HG03558 (cell line): ENCODE measurements around the gene GRAMD2B.
A peak's percentile ranks its signal among the peaks of the same experiment; 100 is the strongest.
"Not testable (repeated sequence)": the region's sequence is repeated elsewhere in the genome, so short reads cannot be mapped to it uniquely, and the experiment has no call there.

ENCODE experiments used
- ATAC-seq: cut with Tn5 transposase; IDR thresholded peaks from one replicate; pipeline ENCODE4 v1.9.1; 2021; ENCODE audit warnings: moderate number of reproducible peaks; ENCODE audit not compliant: unreplicated experiment; ENCODE audit errors: extremely low read depth

GRAMD2B gene

DNA sequence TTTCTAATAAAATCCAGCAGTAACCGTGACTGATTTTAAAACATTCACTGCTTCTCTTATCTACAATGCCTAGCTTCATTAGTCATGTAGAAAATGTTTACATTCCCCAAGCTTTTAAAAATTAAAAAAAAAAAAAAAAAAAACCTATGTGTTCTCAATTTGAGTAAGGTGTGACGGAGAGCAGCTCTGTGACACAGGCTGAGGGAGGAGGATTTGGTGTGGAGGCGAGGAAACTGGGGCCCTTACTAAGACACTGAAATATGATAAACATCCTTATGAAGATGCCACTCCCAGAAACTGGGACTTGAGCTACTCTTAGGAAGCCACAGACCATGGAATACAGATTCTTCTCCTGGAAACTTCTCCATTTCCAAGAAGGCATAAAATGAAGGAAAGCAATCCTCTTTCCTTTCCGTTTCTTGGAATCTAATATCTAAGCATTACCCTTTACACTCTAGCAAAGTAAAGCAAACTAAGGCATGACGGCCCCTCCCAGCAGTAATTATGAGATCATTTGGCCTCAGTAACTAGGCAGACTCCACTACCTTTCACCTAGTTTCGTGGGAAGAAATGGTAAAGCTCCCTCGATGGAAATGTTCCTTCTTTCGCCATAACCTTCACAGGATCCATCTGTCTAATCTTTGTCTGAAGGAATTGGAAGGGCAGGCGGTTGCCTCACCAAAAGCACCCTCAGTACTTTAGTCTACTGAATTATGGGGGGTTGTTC, 23.5 kb downstream of the GRAMD2B start:
- peak; percentile 25 for ATAC-seq

DNA sequence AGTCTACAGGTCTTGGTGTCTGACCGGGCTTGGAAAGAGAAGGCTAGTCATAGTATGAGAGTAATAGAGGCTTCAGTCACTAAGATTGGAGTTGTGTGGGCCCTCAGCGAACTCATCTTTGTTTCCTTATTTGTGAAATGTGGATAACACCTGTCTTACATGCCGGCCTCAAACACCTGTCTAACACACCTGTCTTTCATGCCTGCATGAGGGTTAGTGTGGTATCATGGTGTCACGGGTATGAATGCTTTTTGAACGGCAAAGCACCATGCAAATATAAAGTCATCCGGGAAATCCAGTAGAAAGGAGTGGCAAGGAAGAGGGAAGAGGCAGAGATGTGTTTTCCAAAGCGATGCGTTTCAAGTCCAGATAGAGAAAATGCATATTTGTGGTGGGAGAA, 25.5 kb downstream of the GRAMD2B start:
- ATAC-seq: no peak

DNA sequence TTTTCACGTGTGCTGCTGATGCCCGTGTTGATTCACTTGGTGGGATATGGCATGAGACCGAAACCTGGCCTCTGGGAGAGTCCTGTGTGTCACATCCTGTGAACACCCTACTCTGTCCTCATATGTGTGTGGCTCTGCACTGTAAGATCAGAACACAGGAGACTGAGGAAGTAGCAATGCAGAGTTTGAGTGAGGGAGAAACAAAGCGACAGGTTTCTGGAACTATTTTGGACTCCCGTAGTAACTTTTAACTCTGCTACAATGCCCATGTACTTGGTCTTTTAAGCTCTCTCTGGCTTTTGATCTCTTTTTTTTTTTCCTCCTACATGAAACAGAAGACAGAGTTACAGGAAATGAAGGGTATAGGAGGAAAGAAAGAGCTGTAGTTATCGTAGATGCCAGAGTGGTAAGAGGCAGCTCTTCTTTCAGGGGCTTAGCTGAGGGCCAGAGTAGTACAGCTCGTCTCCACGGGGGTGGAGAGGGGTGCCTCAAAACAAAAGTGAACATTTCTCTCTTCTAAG, 26.6 kb downstream of the GRAMD2B start:
- peak; percentile 62 for ATAC-seq

DNA sequence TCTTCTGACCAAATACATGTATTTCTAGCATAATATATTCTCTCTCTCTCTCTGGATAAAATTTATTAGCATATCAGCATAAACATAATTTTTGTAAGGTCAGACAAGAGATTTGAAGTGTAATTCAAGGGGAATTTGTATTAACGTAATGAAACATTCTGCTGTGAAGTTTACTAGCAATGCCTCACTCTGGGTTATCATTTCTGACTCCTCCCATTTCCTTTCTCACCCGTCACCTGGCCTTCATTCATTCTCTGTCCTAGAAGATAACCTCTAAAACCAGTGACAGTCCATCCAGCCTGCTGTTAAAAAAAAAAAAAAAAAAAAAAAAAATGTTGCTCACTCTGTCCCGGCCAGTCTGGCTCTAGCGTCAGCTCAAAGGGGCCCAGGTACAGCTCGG, 27.1 kb downstream of the GRAMD2B start:
- ATAC-seq: no peak

DNA sequence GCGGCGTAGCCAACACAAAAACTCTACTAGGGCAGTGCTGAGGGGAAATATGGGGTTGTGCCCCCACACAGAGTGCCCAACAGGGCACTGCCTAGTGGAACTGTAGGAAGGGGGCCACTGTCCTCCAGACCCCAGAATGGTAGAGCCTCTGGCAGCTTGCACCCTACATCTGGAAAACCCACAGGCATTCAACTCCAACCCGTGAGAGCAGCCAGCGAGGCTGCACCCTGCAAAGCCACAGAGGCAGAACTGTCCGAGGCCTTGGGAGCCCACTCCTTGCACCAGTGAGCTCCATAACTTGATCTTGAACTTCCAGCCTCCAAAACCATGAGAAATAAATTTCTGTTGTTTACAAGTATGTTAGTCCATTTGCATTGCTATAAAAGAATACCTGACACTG, 27.7 kb downstream of the GRAMD2B start:
- ATAC-seq: no peak

DNA sequence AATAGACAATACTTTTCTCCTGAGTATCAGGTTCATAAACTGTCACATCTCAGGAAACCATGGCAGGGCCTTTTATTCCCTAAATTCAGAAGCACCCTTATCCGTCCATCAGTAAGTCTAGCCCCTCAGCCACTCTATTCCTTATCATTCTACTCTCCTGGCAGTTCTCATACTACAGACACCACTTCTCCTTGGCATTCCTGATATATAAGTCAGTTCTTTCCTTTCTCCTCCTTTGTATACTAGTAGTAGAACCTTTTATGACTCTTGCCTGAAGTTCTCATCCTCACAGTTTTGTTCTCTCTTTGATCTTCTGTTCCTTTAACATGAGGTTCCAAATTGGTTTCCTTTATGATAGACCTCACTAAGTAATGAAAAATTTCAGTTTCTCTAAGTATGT, 29.3 kb downstream of the GRAMD2B start:
- no peak for ATAC-seq

DNA sequence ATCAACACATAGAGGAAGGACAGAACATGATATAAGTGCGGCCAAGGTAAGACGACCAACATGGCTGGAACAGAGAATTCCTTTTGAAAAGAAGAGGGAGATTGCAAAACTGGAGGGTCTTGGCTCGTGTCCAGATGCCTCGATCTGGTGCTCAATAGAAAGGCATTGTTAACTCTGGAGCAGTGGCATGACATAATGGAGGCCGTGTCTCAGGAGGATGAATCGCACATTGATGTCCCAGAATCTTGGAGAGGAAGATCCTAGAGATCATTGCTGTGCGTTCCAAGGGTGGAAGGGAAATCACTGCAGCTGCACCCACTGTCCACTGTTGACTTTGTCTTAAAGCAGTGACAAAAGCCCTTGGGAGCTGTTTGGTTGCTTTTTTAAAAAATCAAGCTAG, 30.9 kb downstream of the GRAMD2B start:
- ATAC-seq: no peak

DNA sequence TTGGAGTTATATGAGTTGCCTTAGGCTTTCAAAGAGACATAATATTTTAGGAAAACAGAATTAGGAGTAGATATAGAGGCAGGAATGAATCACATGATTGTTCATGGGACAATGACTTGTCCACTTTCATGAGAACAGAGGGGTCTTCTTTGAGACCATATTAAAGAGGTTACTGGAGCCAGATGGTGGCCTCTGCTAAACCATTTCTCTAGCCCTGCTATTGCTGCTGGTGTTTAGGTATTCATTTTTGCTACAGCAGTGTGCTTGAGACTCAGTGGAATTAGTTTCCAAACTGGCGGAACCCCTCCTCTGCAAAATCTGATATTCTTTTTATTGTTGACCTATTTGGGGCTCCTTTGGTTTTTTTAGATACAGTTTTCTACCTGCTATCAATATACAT, 31.3 kb downstream of the GRAMD2B start:
- ATAC-seq: no peak

DNA sequence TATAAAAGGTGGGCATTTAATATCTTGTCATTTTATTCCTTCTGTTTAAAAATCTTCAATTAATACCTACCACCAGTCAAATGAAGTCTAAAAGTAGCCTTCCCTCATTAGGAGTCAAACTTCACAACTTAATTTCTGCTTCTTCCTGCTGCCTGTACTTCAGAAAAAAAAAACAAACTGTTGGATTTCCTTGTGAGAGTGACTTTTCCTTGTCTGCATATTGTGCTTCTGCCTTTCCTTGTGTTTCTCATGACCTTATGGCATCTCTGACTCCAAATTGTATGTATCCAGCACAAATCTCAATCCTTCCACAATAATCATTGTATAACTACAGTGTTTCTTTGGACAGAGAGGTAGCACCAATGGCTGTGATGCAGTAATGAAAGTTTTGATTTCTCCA, 32.1 kb downstream of the GRAMD2B start:
- ATAC-seq: no peak

DNA sequence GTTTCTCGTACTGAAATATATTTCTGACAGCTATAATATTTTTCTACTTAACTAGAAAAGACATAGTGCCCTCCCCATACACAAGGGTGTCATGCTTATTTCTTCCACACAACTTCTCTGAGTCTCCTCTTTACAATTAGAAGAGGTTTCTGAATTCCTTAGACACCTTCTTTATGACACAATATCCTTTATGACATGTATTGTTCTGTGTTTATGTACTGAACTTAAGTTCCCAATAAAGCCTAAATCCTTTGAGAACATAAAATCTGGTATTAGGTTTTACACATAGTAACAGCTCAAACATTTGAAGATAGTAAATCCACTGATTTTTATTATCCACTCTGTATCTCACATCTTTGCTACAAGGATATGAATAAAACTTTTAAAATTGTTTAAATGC, 32.5 kb downstream of the GRAMD2B start:
- no peak for ATAC-seq

DNA sequence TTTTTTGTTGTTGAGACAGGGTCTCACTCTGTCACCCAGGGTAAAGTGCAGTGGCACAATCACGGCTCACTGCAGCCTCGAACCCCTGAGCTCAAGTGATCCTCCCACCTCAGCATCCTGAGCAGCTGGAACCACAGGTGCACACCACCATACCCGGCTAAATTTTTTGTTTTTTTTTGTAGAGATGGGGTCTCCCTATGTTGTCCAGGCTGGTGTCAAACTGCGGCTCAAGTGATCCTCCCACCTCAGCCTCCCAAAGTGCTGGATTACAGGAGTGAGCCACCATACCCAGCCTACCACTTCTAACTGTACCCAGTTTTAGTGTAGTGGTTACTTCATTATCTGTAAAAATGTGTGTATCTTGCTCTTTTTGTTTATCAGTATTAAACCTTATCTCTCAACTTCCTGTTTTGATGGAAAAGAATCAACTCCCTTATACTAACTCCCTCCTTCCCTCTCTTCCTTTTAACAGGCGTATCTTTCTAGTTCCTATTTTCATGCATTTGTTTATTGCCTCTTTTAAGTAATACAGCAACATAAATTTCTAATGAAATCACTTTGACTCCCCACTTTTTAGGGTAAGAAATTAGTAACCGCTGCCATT, 33.1 kb downstream of the GRAMD2B start:
- ATAC-seq: no peak

DNA sequence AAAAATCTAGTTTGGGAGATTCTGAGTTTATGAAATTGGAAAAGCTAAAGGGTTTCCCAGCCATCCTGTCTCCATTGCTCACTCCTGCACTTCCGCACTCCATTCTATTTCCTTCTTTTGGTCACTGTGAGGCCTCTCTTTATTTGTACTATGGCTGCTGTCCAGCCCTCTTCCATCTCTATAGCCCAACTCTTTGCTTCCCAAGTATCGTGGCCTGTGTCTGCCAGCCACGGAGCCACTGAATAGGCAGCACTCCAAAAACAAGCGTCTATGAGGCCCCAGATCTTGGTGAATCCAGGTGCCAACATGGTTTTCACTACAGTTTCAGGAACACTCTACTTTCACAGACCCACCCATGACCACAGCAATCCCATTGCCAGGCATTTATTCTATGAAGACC, 37.2 kb downstream of the GRAMD2B start:
- ATAC-seq: no peak

DNA sequence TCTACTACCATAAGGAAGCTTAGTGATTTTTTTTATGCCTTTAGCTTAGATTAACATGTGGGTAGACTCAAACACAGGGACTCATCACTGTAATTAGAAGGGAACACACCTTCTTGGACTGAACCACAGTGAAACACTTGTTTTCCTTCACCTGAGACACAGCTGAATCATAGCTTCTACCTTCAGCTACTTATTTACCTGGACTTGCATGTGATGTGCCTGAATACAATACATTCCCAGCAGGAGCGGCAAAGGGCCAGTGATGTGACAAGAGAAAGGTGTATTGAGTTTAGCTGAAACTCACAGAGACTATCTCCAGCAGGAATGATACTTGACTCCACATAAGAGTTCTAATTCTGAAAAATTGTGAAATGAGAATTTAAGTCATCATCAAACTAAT, 37.8 kb downstream of the GRAMD2B start:
- ATAC-seq: no peak

DNA sequence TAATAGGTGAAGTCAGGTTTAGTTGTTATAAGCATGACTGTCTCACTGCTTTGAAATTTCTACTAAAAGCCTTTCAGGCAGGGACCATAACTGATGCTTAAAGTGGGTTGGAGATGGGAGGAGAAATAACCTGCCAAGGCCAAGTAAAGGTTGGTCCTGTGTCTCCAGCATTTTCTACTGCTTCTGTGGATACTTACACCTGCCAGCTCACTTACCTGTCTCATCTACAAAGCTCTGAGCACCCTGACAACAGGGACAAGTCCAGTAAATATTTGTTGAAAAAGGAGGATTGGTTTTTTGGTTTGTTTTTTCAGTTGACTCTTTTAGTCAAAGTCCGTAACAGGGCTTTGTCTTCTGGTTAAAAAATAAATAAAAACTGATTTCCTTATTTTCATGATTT, 38.6 kb downstream of the GRAMD2B start:
- no peak for ATAC-seq

DNA sequence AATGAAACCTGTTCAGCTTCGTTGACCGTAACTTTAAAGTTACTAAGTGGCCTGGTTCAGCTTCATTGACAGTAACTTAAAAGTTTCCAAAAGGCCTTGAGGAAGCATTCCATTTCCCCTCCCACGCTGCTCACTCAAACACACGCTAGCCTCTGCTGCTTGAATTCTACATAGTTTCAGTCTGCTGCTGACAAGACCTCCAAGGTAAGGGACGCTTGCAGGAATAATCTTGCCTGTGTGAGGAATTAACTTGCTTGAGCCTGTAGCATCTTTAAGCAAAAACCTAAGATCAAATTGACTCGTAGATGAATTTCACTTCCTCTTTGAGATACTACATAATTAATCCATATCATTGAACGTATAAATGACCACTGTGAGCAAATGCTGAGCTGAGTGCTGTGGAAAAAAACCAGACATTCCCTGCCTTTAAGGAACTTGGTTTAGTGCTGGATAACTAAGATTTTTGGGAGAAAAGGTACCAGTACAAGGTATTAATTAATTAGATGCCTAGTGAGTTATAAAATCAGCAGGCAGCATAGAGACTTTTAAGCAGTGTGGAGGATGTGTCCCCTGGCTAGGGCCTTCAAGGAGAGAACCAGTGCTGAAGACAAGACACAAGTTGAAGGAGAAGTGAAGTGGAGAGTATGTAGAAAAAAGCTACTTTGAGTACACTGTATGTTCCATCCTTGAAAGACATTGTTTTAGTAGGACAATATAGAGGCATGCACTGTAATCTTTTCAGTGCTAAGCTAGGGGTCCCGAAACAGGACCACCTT, 39.2 kb downstream of the GRAMD2B start:
- peak; percentile 73 for ATAC-seq

DNA sequence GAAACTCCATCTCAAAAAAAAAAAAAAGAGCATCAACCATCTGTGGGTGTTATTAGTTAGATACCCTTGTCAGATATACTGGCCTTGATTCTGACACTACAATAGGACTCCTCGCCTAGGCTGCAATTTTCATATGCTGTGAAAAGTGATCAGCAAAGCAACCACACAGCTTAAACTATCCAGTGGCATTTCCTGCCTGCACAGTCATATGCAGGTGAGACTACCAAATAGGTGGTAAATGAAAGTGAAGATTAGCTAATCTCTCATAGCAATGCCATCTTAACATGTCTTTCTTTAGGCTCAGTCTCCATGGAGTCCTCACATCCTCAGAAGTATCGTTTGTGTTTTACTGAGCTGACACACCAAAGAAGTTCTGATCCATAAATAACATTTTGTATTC, 40.8 kb downstream of the GRAMD2B start:
- ATAC-seq: no peak

DNA sequence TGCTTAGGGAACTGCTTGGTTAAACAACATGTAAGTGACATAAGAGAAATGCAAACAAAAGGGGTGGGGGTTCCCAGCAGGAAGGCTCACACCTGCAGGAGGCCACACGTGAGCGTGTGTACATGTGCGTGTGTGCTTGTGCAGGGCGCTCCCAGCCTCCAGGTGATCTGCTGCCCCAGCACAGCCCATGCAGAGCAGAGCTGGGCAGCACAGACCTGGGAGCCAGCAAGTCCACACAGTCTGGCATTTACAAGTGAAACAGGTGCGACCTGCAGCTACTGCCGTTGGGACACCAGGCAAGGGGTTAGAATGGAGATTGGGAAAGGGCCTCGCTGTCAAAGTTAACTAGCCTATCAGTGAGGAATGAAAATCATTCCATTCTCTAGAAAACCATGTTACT, 41.8 kb downstream of the GRAMD2B start:
- ATAC-seq: no peak

DNA sequence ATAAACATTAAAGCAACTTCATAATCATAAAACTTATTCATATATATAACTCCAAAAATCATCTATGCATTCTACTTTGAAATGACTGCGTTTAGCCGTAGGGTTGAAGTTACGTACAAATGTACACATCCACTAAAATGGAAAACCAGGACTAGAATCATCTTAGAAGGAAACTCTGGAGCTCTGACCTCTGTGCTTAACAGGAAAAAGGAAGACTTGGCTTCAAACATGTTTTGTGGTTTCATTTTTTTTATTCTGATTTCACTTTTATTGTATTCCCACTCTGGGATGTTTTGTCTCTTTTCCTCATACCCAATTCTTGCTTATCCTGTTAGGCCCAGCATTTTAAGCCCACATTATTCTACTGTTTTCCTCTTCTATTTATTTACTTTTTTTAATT, 44.9 kb downstream of the GRAMD2B start:
- no peak for ATAC-seq

DNA sequence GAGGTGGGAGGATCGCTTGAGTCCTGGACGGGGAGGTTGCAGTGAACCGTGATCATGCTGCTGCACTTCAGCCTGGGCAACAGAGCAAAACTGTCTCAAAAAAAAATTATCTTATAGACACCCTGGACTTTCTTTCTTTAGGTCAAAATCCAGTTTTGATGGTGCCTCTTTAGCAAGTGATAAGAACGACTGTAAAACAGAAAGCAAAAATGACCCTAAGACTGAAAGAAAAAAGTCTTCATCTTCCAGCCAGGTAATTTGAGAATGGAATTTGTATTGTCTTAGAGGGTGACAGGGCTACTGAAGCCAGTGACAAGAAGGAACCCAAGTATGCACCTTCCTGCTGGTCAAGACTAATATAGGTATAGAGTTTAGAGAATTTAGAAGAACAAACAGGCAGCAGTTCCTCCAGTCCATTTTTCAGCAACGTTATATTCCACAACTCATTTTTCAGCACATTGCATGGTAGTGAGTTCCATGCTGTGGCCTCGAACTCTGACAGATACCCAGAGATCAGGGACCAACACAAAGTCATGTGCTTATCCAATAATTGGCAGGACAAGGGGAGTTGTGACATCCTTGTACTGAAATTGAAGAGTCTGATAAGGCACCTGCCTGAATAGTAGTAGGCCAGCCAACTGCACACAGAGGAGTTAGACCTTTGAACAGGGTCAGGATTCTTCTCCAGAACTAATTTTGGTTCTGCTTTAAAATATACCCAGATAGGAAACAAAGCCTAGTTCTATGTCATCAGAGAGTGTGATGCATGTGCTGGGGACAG, 46.5 kb downstream of the GRAMD2B start:
- ATAC-seq: no peak

DNA sequence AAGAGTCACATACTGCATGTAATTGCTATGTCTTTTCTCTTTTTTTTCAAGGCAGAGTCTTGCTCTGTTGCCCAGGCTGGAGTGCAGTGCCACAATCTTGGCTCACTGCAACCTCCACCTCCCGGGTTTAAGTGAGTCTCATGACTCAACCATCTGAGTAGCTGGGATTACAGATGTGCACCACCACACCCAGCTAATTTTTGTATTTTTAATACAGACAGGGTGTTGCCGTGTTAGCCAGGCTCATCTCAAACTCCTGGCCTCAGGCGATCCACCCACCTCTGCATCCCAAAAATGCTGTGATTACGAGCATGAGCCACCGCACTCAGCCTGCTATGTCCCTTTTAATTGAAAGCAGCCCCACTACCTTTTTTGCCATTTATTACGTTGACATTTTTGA, 47.3 kb downstream of the GRAMD2B start:
- not testable (repeated sequence) for ATAC-seq

DNA sequence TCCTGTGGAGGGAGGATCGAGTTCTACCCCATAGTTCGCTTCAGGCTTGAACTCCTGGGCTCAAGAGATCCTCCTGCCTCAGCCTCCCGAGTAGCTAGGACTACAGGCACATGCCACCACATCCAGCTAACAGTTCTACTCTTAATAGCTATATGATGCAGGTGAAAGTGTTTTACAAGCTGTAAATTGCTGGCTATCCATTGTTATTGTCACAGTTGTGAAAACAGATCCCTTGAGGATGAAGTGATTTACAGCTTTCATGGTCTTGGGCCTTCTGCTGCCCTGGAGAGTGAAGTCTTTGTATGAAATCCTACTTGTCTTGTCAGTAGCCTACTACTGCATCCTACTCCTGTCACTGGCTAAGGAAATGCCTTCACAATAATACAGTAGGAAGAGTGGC, 48.0 kb downstream of the GRAMD2B start:
- ATAC-seq: no peak
